ENCODE results near the gene ZHX3.
"Not testable (repeated sequence)": the region's sequence is repeated elsewhere in the genome, so short reads cannot be mapped to it uniquely, and the experiment has no call there.

The ZHX3 gene

GRCh38 chr20:41334443-41335421, 17.2 kb upstream of the ZHX3 start:
- DNase-seq (ENCODE audit: extremely low read depth in 1 of 2, low read depth in 1 of 2), result no peak

GRCh38 chr20:41334036-41334435, 16.5 kb upstream of the ZHX3 start:
- DNase-seq (ENCODE audit: extremely low read depth in 1 of 2, low read depth in 1 of 2), result no peak

GRCh38 chr20:41331731-41332130, 14.2 kb upstream of the ZHX3 start:
- no peak for DNase-seq (ENCODE audit: extremely low read depth in 1 of 2, low read depth in 1 of 2)

- no peak for DNase-seq (ENCODE audit: extremely low read depth in 1 of 2, low read depth in 1 of 2)
These were observed 13.4 kb upstream of the ZHX3 start for GRCh38 chr20:41330941-41331340.

GRCh38 chr20:41330343-41330720, 12.8 kb upstream of the ZHX3 start:
- no peak for DNase-seq (ENCODE audit: extremely low read depth in 1 of 2, low read depth in 1 of 2)

GRCh38 chr20:41329435-41330342, 12.2 kb upstream of the ZHX3 start:
- DNase-seq (ENCODE audit: extremely low read depth in 1 of 2, low read depth in 1 of 2), result peak in 1 of 2 donors; percentile 40

GRCh38 chr20:41327178-41327577, 9.6 kb upstream of the ZHX3 start:
- DNase-seq (ENCODE audit: extremely low read depth in 1 of 2, low read depth in 1 of 2), result no peak

GRCh38 chr20:41320976-41321375, 3.4 kb upstream of the ZHX3 start:
- DNase-seq (ENCODE audit: extremely low read depth in 1 of 2, low read depth in 1 of 2), result no peak

GRCh38 chr20:41320441-41320840, 2.9 kb upstream of the ZHX3 start:
- DNase-seq (ENCODE audit: extremely low read depth in 1 of 2, low read depth in 1 of 2), result no peak

- no peak for DNase-seq (ENCODE audit: extremely low read depth in 1 of 2, low read depth in 1 of 2)
These were observed 729 bp upstream of the ZHX3 start for GRCh38 chr20:41318271-41318649.

- peak; percentile 43 to 66 for DNase-seq (ENCODE audit: extremely low read depth in 1 of 2, low read depth in 1 of 2)
These were observed 657 bp downstream of the ZHX3 start for GRCh38 chr20:41316602-41317545.

GRCh38 chr20:41316051-41316450, 1.5 kb downstream of the ZHX3 start:
- DNase-seq (ENCODE audit: extremely low read depth in 1 of 2, low read depth in 1 of 2), result no peak

- no peak for DNase-seq (ENCODE audit: extremely low read depth in 1 of 2, low read depth in 1 of 2)
These were observed 3.1 kb downstream of the ZHX3 start for GRCh38 chr20:41314386-41314785.

- DNase-seq (ENCODE audit: extremely low read depth in 1 of 2, low read depth in 1 of 2), result not testable (repeated sequence)
These were observed 5.5 kb downstream of the ZHX3 start for GRCh38 chr20:41312009-41312408.

- DNase-seq (ENCODE audit: extremely low read depth in 1 of 2, low read depth in 1 of 2), result no peak
These were observed 7.7 kb downstream of the ZHX3 start for GRCh38 chr20:41309817-41310216.

- no peak for DNase-seq (ENCODE audit: extremely low read depth in 1 of 2, low read depth in 1 of 2)
These were observed 8.7 kb downstream of the ZHX3 start for GRCh38 chr20:41308726-41309413.

GRCh38 chr20:41308290-41308711, 9.2 kb downstream of the ZHX3 start:
- DNase-seq (ENCODE audit: extremely low read depth in 1 of 2, low read depth in 1 of 2), result no peak

- no peak for DNase-seq (ENCODE audit: extremely low read depth in 1 of 2, low read depth in 1 of 2)
These were observed 10.5 kb downstream of the ZHX3 start for GRCh38 chr20:41307021-41307420.

- DNase-seq (ENCODE audit: extremely low read depth in 1 of 2, low read depth in 1 of 2), result no peak
These were observed 11.3 kb downstream of the ZHX3 start for GRCh38 chr20:41306061-41306727.

All from activated CD8-positive, alpha-beta memory T cell treated with anti-CD3 and anti-CD28 coated beads for 1 hour (primary cell).